Measurements from ENCODE around the gene MSL3B.

MSL3B gene

GRCh38 chr2:233816771-233817170, 51.4 kb downstream of the MSL3B start:
- no peak for DNase-seq (ENCODE audit: low read depth)

GRCh38 chr2:233816334-233816733, 51.9 kb downstream of the MSL3B start:
- DNase-seq (ENCODE audit: low read depth) = no peak

GRCh38 chr2:233815861-233816260, 52.3 kb downstream of the MSL3B start:
- DNase-seq (ENCODE audit: low read depth) = no peak

Measured in stromal cell of bone marrow (primary cell).